GM19238 (cell line): ENCODE data around the gene NR6A1.
"Not testable (repeated sequence)": the region's sequence is repeated elsewhere in the genome, so short reads cannot be mapped to it uniquely, and the experiment has no call there.

Experiments
- DNase-seq: peaks from one replicate; pipeline ENCODE4 v3.0.0; 2011; ENCODE audit warnings: low spot score; ENCODE audit not compliant: insufficient read length

Gene NR6A1

GRCh38 chr9:124778575-124779367 lies 7.7 kb upstream of the NR6A1 start:
- DNase-seq: no peak

- no peak for DNase-seq
Observed at GRCh38 chr9:124776954-124777648, 6.0 kb upstream of the NR6A1 start, which contains the start of gene OLFML2A. TSS of gene OLFML2A (plus strand) at chr9:124777133. CDS start at chr9:124777271, 138 bp downstream.

GRCh38 chr9:124776618-124776953 lies 5.5 kb upstream of the NR6A1 start:
- no peak for DNase-seq

- DNase-seq: peak; percentile 83
Observed at GRCh38 chr9:124774129-124774978, 3.2 kb upstream of the NR6A1 start.

- no peak for DNase-seq
Observed at GRCh38 chr9:124773473-124774128, 2.5 kb upstream of the NR6A1 start.

GRCh38 chr9:124772877-124773276 lies 1.8 kb upstream of the NR6A1 start:
- DNase-seq: not testable (repeated sequence)

- DNase-seq: peak; percentile 48
Observed at GRCh38 chr9:124771867-124772679, 962 bp upstream of the NR6A1 start.

- DNase-seq: no peak
Observed at GRCh38 chr9:124770359-124771020, 621 bp downstream of the NR6A1 start.

GRCh38 chr9:124769549-124770358 lies 1.4 kb downstream of the NR6A1 start:
- no peak for DNase-seq

- no peak for DNase-seq
Observed at GRCh38 chr9:124768750-124769548, 2.2 kb downstream of the NR6A1 start.

- DNase-seq: no peak
Observed at GRCh38 chr9:124768334-124768733, 2.8 kb downstream of the NR6A1 start.

- DNase-seq: no peak
Observed at GRCh38 chr9:124767821-124768220, 3.3 kb downstream of the NR6A1 start.

- DNase-seq: no peak
Observed at GRCh38 chr9:124766815-124767554, 4.1 kb downstream of the NR6A1 start.

GRCh38 chr9:124766326-124766725 lies 4.8 kb downstream of the NR6A1 start:
- no peak for DNase-seq

GRCh38 chr9:124765439-124765835 lies 5.7 kb downstream of the NR6A1 start:
- DNase-seq: no peak

GRCh38 chr9:124764774-124765438 lies 6.2 kb downstream of the NR6A1 start:
- no peak for DNase-seq

GRCh38 chr9:124762633-124763032 lies 8.5 kb downstream of the NR6A1 start:
- DNase-seq: no peak
